ENCODE measurements around the gene FBXL17.

GRCh38 chr5:107913494-107913893 lies 468.4 kb downstream of the FBXL17 start:
- TF ChIP-seq, protein P1, sequence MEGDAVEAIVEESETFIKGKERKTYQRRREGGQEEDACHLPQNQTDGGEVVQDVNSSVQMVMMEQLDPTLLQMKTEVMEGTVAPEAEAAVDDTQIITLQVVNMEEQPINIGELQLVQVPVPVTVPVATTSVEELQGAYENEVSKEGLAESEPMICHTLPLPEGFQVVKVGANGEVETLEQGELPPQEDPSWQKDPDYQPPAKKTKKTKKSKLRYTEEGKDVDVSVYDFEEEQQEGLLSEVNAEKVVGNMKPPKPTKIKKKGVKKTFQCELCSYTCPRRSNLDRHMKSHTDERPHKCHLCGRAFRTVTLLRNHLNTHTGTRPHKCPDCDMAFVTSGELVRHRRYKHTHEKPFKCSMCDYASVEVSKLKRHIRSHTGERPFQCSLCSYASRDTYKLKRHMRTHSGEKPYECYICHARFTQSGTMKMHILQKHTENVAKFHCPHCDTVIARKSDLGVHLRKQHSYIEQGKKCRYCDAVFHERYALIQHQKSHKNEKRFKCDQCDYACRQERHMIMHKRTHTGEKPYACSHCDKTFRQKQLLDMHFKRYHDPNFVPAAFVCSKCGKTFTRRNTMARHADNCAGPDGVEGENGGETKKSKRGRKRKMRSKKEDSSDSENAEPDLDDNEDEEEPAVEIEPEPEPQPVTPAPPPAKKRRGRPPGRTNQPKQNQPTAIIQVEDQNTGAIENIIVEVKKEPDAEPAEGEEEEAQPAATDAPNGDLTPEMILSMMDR (IDR thresholded peaks at IDR 0.05) = no peak
- TF ChIP-seq POLR2A (IDR thresholded peaks at IDR 0.05) = no peak

Measured in Peyer's patch (tissue), 4 donors.